Osteoblast (primary cell): ENCODE results near the gene HOXA9. TPM values are rescaled to one million over a fixed set of nuclear protein-coding genes. Genes with fewer than 3 reads are reported as not detected.

ENCODE experiments used
- DNase-seq: peaks from one replicate; pipeline ENCODE4 v3.0.0; 2011; ENCODE audit warnings: low spot score, mixed read lengths; ENCODE audit not compliant: insufficient read length; ENCODE audit errors: missing footprints
- H2AFZ ChIP-seq: 2 replicates; pipeline ENCODE4 v1.6.0; 2011; ENCODE audit warnings: mild to moderate bottlenecking, low read length
- H3K27ac ChIP-seq: 2 replicates; pipeline ENCODE4 v1.5.1; 2011; ENCODE audit warnings: mild to moderate bottlenecking, low read depth, low read length, moderate library complexity
- H3K27me3 ChIP-seq: 2 replicates; pipeline ENCODE4 v1.6.0; 2012; ENCODE audit warnings: mild to moderate bottlenecking, control low read depth, inconsistent platforms, low read length, moderate library complexity; ENCODE audit not compliant: insufficient read depth
- H3K36me3 ChIP-seq: 2 replicates; pipeline ENCODE4 v1.5.1; 2011; ENCODE audit warnings: mild to moderate bottlenecking, low read length, control low read depth, moderate library complexity; ENCODE audit not compliant: insufficient read depth
- H3K4me1 ChIP-seq: 2 replicates; pipeline ENCODE4 v1.5.1; 2011; ENCODE audit warnings: mild to moderate bottlenecking, low read length, control low read depth, moderate library complexity; ENCODE audit not compliant: insufficient read depth
- H3K4me2 ChIP-seq: 2 replicates; pipeline ENCODE4 v1.6.0; 2011; ENCODE audit warnings: mild to moderate bottlenecking, low read length; ENCODE audit not compliant: insufficient read depth
- H3K4me3 ChIP-seq: fragments of 200-600 bp; sonication (generic); 3 replicates; pipeline ENCODE4 v1.5.1; 2012; ENCODE audit warnings: mild to moderate bottlenecking, low read length, inconsistent platforms; ENCODE audit not compliant: insufficient read depth
- H3K79me2 ChIP-seq: 2 replicates; pipeline ENCODE4 v1.6.0; 2012; ENCODE audit warnings: mild to moderate bottlenecking, low read length, control low read depth, inconsistent platforms; ENCODE audit not compliant: insufficient read depth
- H3K9me3 ChIP-seq: 2 replicates; pipeline ENCODE4 v1.5.1; 2011; ENCODE audit warnings: low read depth, low read length, control low read depth
- H4K20me1 ChIP-seq: 2 replicates; pipeline ENCODE4 v1.6.0; 2012; ENCODE audit warnings: mild to moderate bottlenecking, low read length, control low read depth; ENCODE audit not compliant: insufficient read depth
- CTCF ChIP-seq: IDR thresholded peaks from 2 replicates; pipeline ENCODE4 v1.5.1; 2011; ENCODE audit warnings: mild to moderate bottlenecking, low read depth, low read length, moderate library complexity; ENCODE audit errors: extremely low read depth
- total RNA-seq: library from RNA; depleted of rRNA; stranded (reverse); fragments of >200 nt; gene quantifications from 2 replicates; pipeline ENCODE4 v1.2.3, GENCODE V29; 2012

Gene HOXA9
- total RNA-seq, 1 donor, result 19.5 TPM

DNA sequence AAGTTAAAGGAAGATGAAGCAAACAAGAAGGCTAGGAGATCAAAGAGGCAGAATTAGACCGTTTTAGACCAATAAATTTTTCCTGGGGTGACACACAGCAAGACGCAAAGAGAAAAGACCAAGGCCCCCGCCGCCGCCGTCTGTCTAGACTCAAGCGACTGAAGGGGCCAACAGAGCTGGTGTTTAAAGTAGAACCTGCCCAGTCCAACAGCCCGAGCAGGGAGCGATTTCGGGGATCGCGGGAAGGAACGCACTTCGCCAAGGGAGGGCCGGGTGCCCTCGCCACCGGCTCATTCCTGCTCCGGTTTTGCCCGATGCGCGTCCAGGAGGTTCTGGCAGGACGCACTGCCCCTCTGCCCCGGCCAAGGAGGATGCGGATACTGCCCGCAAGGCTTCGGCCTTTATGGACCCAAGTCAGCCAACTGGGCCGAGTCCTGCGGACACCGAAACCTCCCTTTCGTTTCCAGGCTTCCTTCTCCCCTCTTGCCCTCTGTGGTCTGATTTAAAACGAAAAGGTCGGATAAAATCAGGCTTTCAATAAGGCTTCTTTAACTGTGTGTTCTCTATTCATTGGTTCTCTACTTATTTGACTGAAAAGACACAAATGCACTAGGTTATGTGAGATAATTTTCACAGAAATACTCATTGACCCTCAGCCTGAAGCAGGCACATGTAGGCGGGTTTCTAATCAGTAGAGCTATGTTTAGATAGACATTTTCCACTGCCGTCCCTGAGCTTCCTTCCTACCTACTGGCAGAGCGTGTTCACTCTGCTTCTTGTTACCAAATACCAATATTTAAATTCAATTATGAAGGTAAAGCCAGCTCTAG is 6.7 kb downstream of the HOXA9 start:
- peaks cover 10% of the 10 kb centered on the region for H3K36me3 ChIP-seq
- H3K79me2 ChIP-seq, result peaks cover 59% of the 10 kb centered on the region
- H4K20me1 ChIP-seq, result peaks cover 6% of the 10 kb centered on the region
- no peak overlapping the region for H3K4me2 ChIP-seq
- no peak overlapping the region for H2AFZ ChIP-seq
- no peak overlapping the region for H3K4me3 ChIP-seq
- no peak for DNase-seq
- TF ChIP-seq CTCF, result no peak
- H3K27ac ChIP-seq, result no peak overlapping the region
- peaks cover 17% of the 10 kb centered on the region for H3K4me1 ChIP-seq
- H3K9me3 ChIP-seq, result no peaks in the 10 kb centered on the region
- no peaks in the 10 kb centered on the region for H3K27me3 ChIP-seq

DNA sequence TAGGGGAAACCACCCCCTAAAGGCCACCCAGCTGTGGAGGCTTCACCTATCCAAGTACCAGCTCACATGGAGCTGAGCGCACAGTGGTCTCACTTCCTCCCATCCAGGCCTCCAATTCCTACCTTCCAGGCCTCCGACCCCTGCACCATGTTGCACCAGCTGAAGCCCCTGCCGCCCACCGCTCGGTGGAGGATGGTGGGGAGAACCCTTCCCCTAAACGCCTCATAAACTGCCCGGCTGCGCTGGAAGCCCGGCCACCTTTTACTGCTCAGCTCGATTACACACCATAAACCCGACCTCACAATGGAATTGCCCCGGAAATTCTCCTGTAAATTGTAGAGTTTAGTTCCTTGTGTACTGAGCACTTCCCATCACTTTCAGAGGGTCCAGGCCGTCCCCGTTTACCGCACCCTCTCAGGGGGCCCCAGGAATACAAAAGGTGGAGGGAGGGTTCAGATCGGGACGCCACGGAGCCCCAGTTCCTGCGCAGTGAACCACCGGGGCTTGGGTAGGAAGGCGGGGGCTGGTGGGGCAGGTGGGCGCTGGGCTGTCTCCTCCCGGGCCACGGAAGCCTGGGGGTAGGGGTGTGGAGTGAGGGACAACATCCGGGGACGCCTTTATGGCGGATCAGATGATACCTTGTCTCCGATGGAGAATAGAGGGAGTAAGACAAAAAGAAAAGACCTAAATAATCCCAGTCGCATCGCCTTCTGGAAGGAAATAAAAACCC is 7.5 kb downstream of the HOXA9 start:
- no peak overlapping the region for H3K27ac ChIP-seq
- H3K4me3 ChIP-seq, result no peak overlapping the region
- H4K20me1 ChIP-seq, result no peaks in the 10 kb centered on the region
- peaks cover 25% of the 10 kb centered on the region for H3K4me1 ChIP-seq
- peaks cover 59% of the 10 kb centered on the region for H3K79me2 ChIP-seq
- H3K9me3 ChIP-seq, result no peaks in the 10 kb centered on the region
- no peak overlapping the region for H3K4me2 ChIP-seq
- no peaks in the 10 kb centered on the region for H3K27me3 ChIP-seq
- H2AFZ ChIP-seq, result no peak overlapping the region
- peak; percentile 84 for DNase-seq
- no peak for TF ChIP-seq CTCF
- peaks cover 4% of the 10 kb centered on the region for H3K36me3 ChIP-seq

DNA sequence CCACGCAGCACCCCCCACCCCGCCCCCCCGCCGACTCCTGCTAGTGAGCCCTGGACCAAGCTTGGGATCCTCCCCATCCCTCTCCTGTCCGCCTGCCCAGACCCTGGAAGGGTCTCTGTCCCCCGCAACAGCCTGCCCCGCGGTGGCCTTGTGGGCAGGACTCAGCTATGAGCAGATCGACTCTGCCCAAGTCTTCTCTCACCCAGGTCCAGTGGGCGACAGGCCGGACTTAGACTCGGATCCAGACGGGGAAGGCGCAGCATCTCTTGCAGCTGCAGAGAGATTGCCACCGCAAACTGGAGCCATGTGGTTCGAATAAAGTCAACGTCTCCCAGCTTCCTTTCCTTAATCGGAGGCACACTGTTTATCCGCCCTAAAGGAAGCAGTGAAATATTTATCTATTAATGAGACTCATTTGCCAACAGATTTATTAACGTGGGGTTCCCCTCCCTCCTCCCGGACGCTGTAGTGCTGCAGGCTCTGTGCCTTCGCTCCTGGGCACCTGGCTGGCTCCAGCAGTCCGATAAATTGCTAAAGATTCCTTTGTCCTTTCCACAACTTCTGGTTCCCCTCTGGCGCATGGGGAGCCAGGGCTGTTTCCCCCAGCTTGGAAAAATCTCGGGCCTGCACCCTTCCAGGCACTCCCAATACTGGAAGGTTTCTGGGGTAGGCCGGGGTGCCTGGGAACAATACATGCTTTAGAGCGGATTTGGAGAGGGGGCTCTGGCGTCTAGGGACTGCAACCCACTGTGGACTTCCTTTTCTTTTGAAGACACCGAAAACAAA is 8.2 kb downstream of the HOXA9 start:
- Histone ChIP-seq H2AFZ (peak overlapping the region; percentile 97), H3K27ac (no peak overlapping the region), H3K27me3 (no peaks in the 10 kb centered on the region), H3K9me3 (no peaks in the 10 kb centered on the region), H3K36me3 (peaks cover 4% of the 10 kb centered on the region), H4K20me1 (no peaks in the 10 kb centered on the region), H3K4me2 (peak overlapping the region; percentile 97), H3K4me1 (peaks cover 30% of the 10 kb centered on the region), H3K4me3 (peak overlapping the region; percentile 90), H3K79me2 (peaks cover 56% of the 10 kb centered on the region)
- DNase-seq, result peak; percentile 78
- no peak for TF ChIP-seq CTCF
